OCI-LY7 (cell line): ENCODE data around the gene GRM5.

Experiments used
- EZH2phosphoT487 ChIP-seq: fragments of 200-600 bp; sonication (generic); IDR thresholded peaks from 2 replicates; pipeline ENCODE4 v1.6.1; 2018; ENCODE audit warnings: low read depth, borderline replicate concordance, mild to moderate bottlenecking, mixed run types, antibody characterized with exemption, low read length, moderate library complexity, mixed read lengths
- TF ChIP-seq, protein P1 (sequence below): fragments of 200-600 bp; sonication (generic); conservative IDR thresholded peaks from 2 replicates; pipeline ENCODE4 v1.5.1; 2014; ENCODE audit warnings: mild to moderate bottlenecking, antibody characterized with exemption, low read length, moderate library complexity, mixed read lengths

- TF ChIP-seq, protein P1, sequence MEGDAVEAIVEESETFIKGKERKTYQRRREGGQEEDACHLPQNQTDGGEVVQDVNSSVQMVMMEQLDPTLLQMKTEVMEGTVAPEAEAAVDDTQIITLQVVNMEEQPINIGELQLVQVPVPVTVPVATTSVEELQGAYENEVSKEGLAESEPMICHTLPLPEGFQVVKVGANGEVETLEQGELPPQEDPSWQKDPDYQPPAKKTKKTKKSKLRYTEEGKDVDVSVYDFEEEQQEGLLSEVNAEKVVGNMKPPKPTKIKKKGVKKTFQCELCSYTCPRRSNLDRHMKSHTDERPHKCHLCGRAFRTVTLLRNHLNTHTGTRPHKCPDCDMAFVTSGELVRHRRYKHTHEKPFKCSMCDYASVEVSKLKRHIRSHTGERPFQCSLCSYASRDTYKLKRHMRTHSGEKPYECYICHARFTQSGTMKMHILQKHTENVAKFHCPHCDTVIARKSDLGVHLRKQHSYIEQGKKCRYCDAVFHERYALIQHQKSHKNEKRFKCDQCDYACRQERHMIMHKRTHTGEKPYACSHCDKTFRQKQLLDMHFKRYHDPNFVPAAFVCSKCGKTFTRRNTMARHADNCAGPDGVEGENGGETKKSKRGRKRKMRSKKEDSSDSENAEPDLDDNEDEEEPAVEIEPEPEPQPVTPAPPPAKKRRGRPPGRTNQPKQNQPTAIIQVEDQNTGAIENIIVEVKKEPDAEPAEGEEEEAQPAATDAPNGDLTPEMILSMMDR: no peak
- TF ChIP-seq EZH2phosphoT487: no peak
Measured at GRCh38 chr11:88810420-88811097, 255.2 kb downstream of the GRM5 start.
